GM12874 (cell line): Measurements from ENCODE around the gene INTS6.

Experiments used
- CTCF ChIP-seq: IDR thresholded peaks from 2 replicates; pipeline ENCODE4 v1.5.1; 2011; ENCODE audit warnings: low read depth, mild to moderate bottlenecking, control low read depth, low read length, moderate library complexity; ENCODE audit not compliant: insufficient read depth

The INTS6 gene

GRCh38 chr13:51420681-51421490 lies 31.9 kb downstream of the INTS6 start:
- TF ChIP-seq CTCF = no peak

GRCh38 chr13:51419001-51419636 lies 33.7 kb downstream of the INTS6 start:
- no peak for TF ChIP-seq CTCF

GRCh38 chr13:51417716-51418115 lies 35.1 kb downstream of the INTS6 start:
- TF ChIP-seq CTCF = no peak

- no peak for TF ChIP-seq CTCF
These were observed 36.7 kb downstream of the INTS6 start for GRCh38 chr13:51416107-51416506.

- no peak for TF ChIP-seq CTCF
These were observed 40.4 kb downstream of the INTS6 start for GRCh38 chr13:51412431-51412830.

- no peak for TF ChIP-seq CTCF
These were observed 47.7 kb downstream of the INTS6 start for GRCh38 chr13:51405176-51405575.

- TF ChIP-seq CTCF = no peak
These were observed 55.4 kb downstream of the INTS6 start for GRCh38 chr13:51397262-51397941.
